Lung (tissue), 12 donors: ENCODE data around the gene TMEM145. TPM values are rescaled to one million over a fixed set of nuclear protein-coding genes. Genes with fewer than 3 reads are reported as not detected.

Experiments
- ATAC-seq: fragments of 200-7000 bp; cut with Tn5 transposase; one replicate; pipeline ENCODE4 v1.9.1; 2020; ENCODE audit warnings: moderate number of reproducible peaks; ENCODE audit not compliant: insufficient read depth, low FRiP score
- DNase-seq, 3 donors: peaks; one replicate each; pipeline ENCODE4 v3.0.0-alpha.2; 2013 to 2017
- H3K27ac ChIP-seq, 2 donors: one replicate each; pipeline ENCODE4 v1.5.1; 2013; ENCODE audit warnings: mild to moderate bottlenecking in 2 of 2, moderate library complexity in 2 of 2, control low read depth in 1 of 2, inconsistent platforms in 1 of 2, low read depth in 1 of 2, low read length in 1 of 2
- H3K27me3 ChIP-seq, 3 donors: one replicate each; pipeline ENCODE4 v1.5.1; 2013; ENCODE audit warnings: low read length in 2 of 3; ENCODE audit not compliant: control insufficient read depth in 3 of 3, insufficient read depth in 3 of 3
- H3K36me3 ChIP-seq, 4 donors: one replicate each; pipeline ENCODE4 v1.5.1; 2013; ENCODE audit warnings: low read length in 4 of 4, mild to moderate bottlenecking in 1 of 4, moderate library complexity in 1 of 4; ENCODE audit not compliant: control insufficient read depth in 4 of 4, insufficient read depth in 4 of 4
- H3K4me1 ChIP-seq, 5 donors: one replicate each; pipeline ENCODE4 v1.5.1; 2013; ENCODE audit warnings: low read length in 5 of 5, mild to moderate bottlenecking in 2 of 5, moderate library complexity in 1 of 5; ENCODE audit not compliant: control insufficient read depth in 5 of 5, insufficient read depth in 5 of 5
- H3K4me3 ChIP-seq: one replicate; pipeline ENCODE4 v1.5.1; 2013; ENCODE audit warnings: mild to moderate bottlenecking, control low read depth, moderate library complexity
- H3K9ac ChIP-seq, 2 donors: one replicate each; pipeline ENCODE4 v1.5.1; 2013; ENCODE audit warnings: low read length in 2 of 2, control low read depth in 1 of 2; ENCODE audit not compliant: insufficient read depth in 1 of 2
- H3K9me3 ChIP-seq, 4 donors: one replicate each; pipeline ENCODE4 v1.5.1; 2013; ENCODE audit warnings: low read length in 3 of 4, mild to moderate bottlenecking in 1 of 4, moderate library complexity in 1 of 4; ENCODE audit not compliant: control insufficient read depth in 4 of 4, insufficient read depth in 3 of 4
- WGBS, 2 donors: extraction: QIAGEN DNeasy Blood & Tissue Kit; methylation state at CpG; one replicate each; pipeline ENCODE4 v1.1.7; 2013; 5-methylcytosine and 5-hydroxymethylcytosine counted together
- polyA plus RNA-seq, 2 donors: library from polyadenylated mRNA; stranded (reverse); fragments of 200-250 nt; gene quantifications; one replicate each; pipeline ENCODE4 v1.2.1, GENCODE V29; 2013
- total RNA-seq, 2 donors: library from RNA; depleted of rRNA in 1 of 2; stranded (reverse); fragments of >200 nt in 1 of 2; gene quantifications; one replicate each; pipeline ENCODE4 v1.2.1, GENCODE V29; 2014 to 2021
- TF ChIP-seq, protein P1 (sequence below): IDR thresholded peaks from 2 replicates; pipeline ENCODE4 v1.5.1; 2012; ENCODE audit warnings: mild to moderate bottlenecking; ENCODE audit errors: control extremely low read depth, extremely low read depth
- donor health status: control.
- donor health status: control.
- donor health status: Bipolar disorder and iron deficiency.
- donor health status: healthy.
- donor health status: DM: yes; HTN: yes; CAD: no.

TMEM145 gene
- total and polyA plus RNA-seq, 4 donors, result 0.12 to 0.95 (median 0.40) TPM; not detected in 1

DNA sequence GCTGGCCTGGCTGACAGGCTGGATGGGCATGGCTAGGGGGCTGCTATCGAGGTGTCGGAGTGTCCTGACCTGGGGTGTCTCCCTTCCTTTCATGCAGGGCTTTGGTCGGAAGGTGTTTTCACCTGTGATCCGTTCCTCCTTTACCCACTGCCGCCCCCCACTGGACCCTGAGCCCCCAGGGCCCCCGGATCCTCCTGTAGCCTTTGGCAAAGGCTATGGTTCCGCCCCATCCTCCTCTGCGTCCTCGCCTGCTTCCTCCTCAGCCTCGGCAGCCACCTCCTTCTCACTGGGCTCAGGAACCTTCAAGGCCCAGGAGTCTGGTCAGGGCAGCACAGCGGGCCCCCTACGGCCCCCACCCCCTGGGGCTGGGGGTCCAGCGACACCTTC, 23.0 kb upstream of the TMEM145 start:
- ATAC-seq (no peak), DNase-seq (no peak)
- H3K27me3 ChIP-seq, result no peaks in the 10 kb centered on the region
- H3K4me3 ChIP-seq, result no peak overlapping the region
- peaks cover 8 to 19% (median 11%) of the 10 kb centered on the region in 5 donors for H3K4me1 ChIP-seq
- no peaks in the 10 kb centered on the region for H3K9me3 ChIP-seq
- H3K27ac ChIP-seq, result no peak overlapping the region
- H3K9ac ChIP-seq, result no peak overlapping the region
- H3K36me3 ChIP-seq, result peaks cover 14 to 83% (median 36%) of the 10 kb centered on the region in 4 donors
- 86 to 88% methylated on average over 13 of the region's 13 CpGs for WGBS, 2 donors
- TF ChIP-seq, protein P1, sequence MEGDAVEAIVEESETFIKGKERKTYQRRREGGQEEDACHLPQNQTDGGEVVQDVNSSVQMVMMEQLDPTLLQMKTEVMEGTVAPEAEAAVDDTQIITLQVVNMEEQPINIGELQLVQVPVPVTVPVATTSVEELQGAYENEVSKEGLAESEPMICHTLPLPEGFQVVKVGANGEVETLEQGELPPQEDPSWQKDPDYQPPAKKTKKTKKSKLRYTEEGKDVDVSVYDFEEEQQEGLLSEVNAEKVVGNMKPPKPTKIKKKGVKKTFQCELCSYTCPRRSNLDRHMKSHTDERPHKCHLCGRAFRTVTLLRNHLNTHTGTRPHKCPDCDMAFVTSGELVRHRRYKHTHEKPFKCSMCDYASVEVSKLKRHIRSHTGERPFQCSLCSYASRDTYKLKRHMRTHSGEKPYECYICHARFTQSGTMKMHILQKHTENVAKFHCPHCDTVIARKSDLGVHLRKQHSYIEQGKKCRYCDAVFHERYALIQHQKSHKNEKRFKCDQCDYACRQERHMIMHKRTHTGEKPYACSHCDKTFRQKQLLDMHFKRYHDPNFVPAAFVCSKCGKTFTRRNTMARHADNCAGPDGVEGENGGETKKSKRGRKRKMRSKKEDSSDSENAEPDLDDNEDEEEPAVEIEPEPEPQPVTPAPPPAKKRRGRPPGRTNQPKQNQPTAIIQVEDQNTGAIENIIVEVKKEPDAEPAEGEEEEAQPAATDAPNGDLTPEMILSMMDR, result no peak

DNA sequence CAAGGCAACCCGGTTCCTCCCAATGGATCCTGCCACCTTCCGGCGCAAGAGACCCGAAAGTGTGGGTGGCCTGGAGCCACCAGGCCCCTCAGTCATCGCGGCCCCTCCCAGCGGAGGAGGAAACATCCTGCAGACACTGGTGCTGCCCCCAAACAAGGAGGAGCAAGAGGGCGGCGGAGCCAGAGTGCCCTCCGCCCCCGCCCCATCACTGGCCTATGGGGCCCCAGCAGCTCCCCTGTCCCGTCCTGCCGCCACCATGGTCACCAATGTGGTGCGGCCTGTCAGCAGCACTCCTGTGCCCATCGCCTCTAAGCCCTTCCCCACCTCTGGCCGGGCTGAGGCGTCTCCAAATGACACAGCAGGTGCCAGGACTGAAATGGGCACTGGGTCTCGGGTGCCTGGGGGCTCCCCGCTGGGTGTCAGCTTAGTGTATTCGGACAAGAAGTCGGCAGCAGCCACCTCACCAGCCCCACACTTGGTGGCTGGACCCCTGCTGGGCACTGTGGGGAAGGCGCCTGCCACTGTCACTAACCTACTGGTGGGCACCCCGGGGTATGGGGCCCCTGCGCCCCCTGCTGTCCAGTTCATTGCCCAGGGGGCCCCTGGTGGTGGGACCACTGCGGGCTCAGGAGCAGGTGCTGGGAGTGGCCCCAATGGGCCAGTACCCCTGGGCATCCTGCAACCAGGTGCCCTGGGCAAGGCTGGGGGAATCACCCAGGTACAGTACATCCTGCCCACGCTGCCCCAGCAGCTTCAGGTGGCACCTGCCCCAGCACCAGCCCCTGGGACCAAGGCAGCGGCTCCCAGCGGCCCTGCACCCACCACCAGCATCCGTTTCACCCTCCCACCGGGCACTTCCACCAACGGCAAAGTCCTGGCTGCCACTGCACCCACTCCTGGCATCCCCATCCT, 22.3 kb upstream of the TMEM145 start:
- Histone ChIP-seq H3K27ac (no peak overlapping the region), H3K36me3 (peaks cover 14 to 87% (median 36%) of the 10 kb centered on the region in 4 donors), H3K9me3 (no peaks in the 10 kb centered on the region), H3K9ac (no peak overlapping the region), H3K4me1 (peaks cover 3 to 13% (median 5%) of the 10 kb centered on the region in 5 donors), H3K4me3 (no peak overlapping the region), H3K27me3 (no peaks in the 10 kb centered on the region)
- TF ChIP-seq, protein P1, result no peak
- WGBS, 2 donors, result 89 to 90% methylated on average over 31 of the region's 31 CpGs
- ATAC-seq (no peak), DNase-seq (no peak)

DNA sequence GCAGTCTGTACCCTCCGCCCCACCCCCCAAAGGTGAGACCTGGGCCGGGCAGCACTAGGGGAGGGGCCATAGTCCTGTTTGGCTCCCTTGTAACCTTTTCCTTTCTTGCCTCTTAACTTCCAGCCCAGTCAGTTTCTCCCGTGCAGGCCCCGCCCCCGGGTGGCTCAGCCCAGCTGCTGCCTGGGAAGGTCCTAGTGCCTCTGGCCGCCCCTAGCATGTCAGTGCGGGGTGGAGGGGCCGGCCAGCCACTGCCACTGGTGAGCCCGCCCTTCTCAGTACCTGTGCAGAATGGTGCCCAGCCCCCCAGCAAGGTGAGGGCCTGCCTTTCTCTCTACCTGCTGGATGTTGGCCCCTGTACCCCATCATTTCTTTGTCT, 21.7 kb upstream of the TMEM145 start:
- Histone ChIP-seq H3K4me1 (peaks cover 0 to 6% (median 0%) of the 10 kb centered on the region in 5 donors), H3K27ac (no peak overlapping the region), H3K27me3 (no peaks in the 10 kb centered on the region), H3K9ac (no peak overlapping the region), H3K36me3 (peaks cover 14 to 87% (median 40%) of the 10 kb centered on the region in 4 donors), H3K9me3 (no peaks in the 10 kb centered on the region), H3K4me3 (no peak overlapping the region)
- TF ChIP-seq, protein P1, result no peak
- ATAC-seq (no peak), DNase-seq (no peak)
- 78 to 79% methylated on average over 9 of the region's 9 CpGs for WGBS, 2 donors
